Non-pigmented ciliary epithelial cell (primary cell): ENCODE measurements around the gene SSH3.
"Not testable (repeated sequence)": the region's sequence is repeated elsewhere in the genome, so short reads cannot be mapped to it uniquely, and the experiment has no call there.

Source experiments
- DNase-seq: peaks from one replicate; pipeline ENCODE4 v3.0.0-alpha.2; 2010; ENCODE audit warnings: low read depth

SSH3 gene

GRCh38 chr11:67312187-67313021 is 9.1 kb downstream of the SSH3 start:
- no peak for DNase-seq

GRCh38 chr11:67313125-67313890 is 10.0 kb downstream of the SSH3 start:
- DNase-seq: no peak

DNA sequence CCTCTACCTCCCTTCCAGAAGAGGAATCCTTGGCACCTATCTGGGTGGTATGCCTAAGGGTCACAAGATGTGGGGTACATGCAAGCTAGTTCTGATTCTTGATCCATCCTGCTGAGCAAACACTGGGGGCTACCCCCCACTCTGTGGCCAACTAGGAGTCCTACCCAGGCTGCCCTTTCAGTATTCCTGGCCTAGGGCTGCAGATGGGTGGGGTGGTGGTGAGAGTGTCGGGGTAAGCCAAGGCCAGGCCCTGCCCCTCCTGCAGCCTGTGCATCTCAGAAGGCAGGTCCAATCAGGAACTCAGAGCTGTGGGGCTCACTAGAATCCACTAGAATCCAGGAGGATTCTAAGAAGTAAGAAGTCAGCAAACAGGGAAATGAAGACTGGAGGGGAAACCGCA is 10.9 kb downstream of the SSH3 start:
- no peak for DNase-seq

DNA sequence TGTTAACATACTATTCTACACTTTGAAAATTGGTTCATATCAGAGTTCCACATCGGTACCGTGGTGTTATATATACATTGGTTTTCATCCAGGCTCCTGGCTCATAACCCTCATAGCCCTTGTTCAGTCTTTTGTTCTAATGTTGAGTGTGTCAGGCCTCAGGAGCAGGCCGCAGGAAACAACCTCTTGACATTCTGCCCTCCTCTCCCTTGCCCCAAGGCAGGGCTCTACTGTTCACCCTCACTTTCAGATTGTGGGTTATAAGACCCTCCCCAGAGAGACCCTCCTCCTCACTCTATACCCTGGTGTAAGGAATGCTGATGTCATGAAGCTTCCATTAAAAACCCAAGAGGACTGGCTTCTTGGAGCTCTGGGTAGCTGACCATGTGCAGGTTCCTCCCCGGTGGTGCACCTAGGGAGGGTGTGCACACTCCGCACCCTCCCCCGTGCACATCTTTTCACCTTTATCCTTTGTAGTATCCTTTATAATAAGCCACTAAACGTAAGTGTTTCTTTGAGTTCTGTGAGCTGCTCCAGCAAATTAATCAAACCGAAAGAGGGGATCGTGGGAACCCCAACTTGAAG is 12.1 kb downstream of the SSH3 start:
- DNase-seq: no peak

DNA sequence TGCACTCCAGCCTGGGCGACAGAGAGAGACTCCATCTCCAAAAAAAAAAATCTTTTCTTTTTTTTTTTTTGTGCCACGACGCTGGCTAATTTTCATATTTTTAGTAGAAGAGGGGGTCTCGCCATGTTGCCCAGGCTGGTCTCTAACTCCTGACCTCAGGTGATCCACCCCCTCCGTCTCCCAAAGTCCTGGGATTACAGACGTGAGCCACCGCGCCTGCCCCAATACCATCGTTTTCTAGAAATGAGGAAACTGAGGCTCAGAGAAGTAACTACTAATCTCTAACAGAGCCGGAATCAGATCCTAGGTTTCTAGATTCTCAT is 13.5 kb downstream of the SSH3 start:
- DNase-seq: no peak

GRCh38 chr11:67317205-67317887 is 14.0 kb downstream of the SSH3 start:
- peak; percentile 57 for DNase-seq

- DNase-seq: no peak
Observed at GRCh38 chr11:67317888-67318555, 14.7 kb downstream of the SSH3 start.

DNA sequence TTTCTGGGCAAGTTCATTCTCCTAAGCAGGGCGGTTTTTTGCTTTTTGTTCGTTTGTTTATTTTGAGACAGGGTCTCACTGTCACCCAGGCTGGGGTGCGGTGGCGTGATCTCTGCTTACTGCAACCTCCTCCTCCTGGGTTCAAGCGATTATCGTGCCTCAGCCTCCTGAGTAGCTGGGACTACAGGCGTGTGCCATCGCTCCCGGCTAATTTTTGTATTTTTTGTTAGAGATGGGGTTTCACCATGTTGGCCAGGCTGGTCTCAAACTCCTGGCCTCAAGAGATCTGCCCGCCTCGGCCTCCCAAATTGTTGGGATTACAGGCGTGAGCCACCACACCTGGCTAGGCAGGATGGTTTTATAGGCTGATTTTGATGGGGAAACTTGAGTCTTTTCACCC is 15.5 kb downstream of the SSH3 start:
- not testable (repeated sequence) for DNase-seq

DNA sequence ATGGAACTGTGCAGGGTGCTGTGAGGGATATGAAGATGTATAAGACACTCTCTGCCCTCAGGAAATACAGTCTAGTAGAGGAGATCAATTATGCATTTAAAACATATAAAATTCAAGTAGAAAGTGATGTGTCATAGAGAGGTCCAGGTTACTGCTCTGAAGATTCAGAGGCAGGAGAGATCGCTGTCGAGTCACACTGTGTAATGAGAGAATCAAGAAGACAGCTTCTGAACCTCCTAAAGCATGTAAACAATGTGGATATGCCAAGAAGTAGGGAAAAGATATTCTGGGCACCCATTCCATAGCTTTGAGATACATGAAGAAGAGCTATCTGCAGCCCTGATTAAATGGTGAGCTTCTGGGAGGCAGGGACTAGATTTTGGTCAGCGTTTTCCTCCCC is 16.7 kb downstream of the SSH3 start:
- no peak for DNase-seq

- no peak for DNase-seq
Observed at GRCh38 chr11:67320691-67321090, 17.4 kb downstream of the SSH3 start.

GRCh38 chr11:67321313-67321871 is 18.1 kb downstream of the SSH3 start:
- no peak for DNase-seq

GRCh38 chr11:67322049-67322448 is 18.7 kb downstream of the SSH3 start:
- no peak for DNase-seq

- DNase-seq: no peak
Observed at GRCh38 chr11:67323526-67323925, 20.2 kb downstream of the SSH3 start.

DNA sequence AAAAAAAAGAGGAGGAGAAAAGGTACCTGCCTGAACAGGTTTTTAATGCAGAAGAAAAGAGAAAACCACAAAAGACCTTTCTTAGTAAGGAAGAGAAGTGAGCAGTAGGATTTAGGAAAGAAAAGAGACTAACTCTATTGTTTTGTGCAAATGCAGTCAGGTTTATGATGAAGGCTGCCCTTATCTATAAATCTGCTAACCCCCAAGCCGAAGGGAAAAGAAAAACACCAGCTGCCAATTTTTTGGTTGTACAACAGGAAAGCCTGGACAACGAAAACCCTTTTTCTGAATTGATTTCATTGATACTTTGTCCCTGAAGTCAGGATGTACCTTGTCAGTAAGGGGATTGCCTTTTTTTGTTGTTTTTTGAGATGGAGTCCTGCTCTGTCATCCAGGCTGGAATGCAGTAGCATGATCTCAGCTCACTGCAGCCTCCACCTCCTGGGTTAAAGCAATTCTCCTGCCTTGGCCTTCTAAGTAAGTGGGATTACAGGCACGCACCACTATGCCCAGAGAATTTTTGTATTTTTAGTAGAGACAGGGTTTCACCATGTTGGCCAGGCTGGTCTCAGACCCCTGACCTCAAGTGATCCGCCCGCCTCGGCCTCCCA is 28.9 kb downstream of the SSH3 start:
- no peak for DNase-seq

- no peak for DNase-seq
Observed at GRCh38 chr11:67337257-67337656, 33.9 kb downstream of the SSH3 start.

DNA sequence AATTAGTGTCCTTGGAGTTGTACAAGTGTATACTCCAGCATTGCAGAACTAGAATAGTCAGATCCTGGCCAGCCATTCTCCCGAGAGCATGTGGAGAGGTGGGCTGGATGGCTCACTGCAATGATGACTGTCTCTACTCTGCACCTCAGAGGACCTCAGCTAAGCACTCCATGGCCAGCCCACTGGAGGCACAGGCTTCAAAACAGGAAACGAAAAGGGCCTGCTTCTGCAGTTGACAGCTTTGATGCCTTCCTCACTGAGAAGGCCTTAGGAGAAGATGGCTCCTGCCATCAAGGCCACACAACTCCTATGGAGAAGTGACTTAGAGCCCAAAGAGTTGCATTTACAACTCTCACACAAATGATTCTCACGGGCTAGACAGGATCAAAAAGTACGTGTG is 40.9 kb downstream of the SSH3 start:
- DNase-seq: no peak

GRCh38 chr11:67345247-67345919 is 42.1 kb downstream of the SSH3 start:
- no peak for DNase-seq

GRCh38 chr11:67345920-67346819 is 42.8 kb downstream of the SSH3 start:
- no peak for DNase-seq

GRCh38 chr11:67347964-67348749 is 44.8 kb downstream of the SSH3 start:
- DNase-seq: no peak
